CD4-positive, alpha-beta T cell treated with Interleukin-1 beta for 1 hour (primary cell): Measurements from ENCODE around the gene MBD3L2B.

Experiments
- DNase-seq, 2 donors: peaks; one replicate each; pipeline ENCODE4 v3.0.0-alpha.2; 2020 to 2022

MBD3L2B gene

DNA sequence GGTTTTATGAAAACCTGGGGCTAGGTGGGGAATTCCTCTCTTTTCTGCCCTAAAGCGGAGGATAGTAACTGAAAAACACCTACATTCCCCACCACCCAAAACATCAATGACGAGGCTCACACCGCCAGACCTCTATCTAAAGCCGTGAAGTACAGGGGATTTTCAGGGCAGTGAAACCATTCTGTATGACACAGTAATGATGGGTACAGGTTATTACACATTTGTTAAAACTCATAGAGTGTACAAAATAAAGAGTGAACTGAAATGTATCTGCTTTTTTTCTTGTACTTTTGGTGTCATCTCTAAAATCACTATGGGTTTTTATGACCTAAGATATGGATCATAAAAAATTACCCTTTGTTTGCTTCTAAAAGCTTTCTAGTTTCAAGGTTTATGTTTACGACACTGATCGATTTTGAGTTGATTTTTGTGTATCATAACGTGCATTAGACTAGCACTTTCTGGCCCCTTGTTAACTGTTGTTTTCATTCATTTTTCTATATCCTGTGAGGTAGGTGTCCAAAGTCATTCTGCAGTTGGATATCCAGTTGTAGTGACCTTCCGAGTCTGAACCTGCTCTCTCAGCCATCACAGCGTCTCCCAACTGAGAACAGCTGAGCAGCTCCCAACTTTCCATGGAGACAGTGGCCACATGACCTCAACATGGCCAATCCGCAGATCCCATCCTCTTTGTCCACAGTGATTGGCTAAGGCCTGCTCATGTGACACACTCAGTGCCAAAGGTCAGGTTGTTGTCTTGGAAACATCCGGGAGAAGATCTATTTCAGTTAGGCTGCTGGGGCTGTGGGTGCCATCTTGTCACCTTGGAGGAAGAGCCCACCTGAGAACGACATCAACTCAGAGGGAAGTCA, 10.3 kb downstream of the MBD3L2B start:
- DNase-seq, result no peak

DNA sequence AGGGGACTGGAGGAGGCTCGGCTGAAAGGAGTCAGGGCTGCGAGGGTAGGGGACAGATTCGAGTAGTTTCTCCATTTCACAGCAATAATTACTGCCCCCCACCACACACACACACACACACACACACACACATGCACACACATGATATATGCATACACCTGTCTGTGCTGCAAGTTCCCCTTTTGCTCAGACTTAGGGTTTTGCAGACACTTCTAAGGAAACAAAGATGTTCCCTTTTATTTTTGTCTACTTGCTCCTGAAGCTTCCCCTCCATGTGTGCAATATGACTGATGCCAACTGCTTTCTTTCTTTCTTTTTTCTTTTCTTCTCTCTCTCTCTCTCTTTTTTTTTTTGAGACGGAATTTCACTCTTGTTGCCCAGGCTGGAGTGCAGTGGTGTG, 13.4 kb downstream of the MBD3L2B start:
- no peak for DNase-seq

DNA sequence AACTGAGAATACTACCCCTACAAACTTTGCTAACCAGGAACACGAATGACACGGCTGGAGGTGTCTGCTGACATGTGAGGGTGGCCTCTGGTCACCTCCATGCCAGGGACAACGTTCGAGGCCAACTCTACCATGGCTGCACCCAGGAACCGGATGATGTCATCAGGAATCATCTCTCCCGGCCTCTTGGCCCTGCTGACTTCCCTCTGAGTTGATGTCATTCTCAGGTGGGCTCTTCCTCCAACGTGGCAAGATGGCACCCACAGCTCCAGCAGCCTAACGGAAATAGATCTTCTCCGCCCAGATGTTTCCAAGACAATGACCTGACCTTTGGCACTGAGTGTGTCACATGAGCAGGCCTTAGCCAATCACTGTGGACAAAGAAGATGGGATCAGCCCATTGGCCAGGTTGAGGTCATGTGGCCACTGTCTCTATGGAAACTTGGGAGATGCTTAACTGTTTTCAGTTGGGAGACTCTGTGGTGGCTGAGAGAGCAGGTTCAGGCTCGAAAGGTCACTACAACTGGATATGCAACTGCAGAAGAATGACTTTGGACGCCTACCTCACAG, 15.0 kb downstream of the MBD3L2B start:
- DNase-seq, result no peak

DNA sequence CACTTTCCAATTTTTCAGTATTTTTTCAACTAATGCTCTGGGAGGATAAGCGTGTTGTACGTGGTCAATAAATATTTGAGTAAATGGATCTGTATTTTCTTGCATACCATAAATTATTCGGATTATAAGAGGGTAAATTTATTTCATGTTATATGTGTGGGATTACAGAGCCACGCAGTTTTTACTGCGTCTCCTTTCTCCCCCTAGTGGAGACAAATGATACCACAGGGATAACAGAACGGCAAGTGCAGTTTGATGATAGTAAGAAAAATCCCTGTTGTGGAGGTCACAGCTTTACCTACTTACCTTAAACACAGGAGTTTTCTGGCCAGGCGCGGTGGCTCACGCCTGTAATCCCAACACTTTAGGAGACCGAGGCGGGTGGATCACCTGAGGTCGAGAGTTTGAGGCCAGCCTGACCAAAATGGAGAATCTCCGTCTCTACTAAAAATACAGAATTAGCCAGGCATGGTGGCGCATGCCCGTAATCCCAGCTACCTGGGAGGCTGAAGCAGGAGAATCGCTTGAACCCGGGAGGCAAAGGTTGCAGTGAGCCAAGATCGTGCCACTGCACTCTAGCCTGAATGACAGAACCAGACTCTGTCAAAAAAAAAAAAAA, 16.8 kb downstream of the MBD3L2B start:
- DNase-seq, result peak in 1 of 2 donors; percentile 27

DNA sequence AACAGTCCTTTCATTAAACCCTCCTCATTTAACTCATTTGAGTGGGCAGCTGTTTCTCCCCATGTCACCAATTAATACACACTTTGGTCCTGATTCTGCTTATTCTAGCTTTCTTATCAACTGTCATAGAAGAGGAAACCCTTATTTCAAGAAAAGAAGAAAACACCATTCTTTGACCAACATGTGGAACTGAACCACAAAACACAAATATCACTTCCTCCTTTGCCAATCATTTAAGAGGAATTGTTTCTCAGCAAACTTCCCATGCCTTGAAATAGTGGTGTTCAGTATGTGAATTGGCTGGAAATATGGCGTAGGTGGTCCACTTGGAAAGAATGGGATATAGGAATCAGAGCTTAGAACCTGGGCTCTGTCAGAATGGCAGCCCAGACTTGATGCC, 20.4 kb downstream of the MBD3L2B start:
- no peak for DNase-seq

DNA sequence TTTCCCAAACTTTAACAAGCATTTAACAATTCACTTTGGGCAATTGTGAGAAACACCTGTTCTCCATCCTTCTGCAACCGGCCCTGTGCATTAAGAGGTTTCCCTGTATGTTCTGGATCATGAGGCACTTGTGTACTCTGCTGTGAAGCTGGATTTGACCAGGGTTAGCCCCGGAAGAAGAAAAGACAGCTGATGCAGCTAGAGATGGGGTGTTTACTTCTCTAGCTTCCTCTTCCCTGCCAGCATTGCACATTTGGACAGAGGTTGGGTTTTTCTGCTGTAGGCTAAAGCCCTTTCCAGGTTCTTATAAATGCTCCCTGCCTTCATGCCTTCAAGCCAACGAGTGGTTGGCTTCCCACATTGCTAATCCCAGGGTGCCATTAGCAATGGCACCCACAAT, 20.9 kb downstream of the MBD3L2B start:
- no peak for DNase-seq

DNA sequence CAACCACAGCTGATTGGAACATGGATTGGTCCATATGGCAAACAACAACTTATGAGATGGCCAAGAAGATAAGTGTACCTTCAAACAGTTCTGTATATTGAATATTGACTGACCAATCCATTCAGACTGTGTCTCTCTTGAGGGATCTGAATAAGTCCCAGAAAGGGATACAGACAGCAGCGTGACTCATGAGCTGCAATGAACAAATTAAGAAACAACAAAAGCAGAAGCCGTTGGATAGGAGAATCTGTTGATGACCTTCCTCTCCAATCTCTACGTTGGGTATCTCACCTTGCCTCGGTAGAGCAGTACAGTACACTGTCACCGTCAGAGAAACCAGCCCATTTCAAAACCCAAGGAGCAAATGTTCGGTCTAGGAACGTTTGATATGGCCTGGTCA, 21.3 kb downstream of the MBD3L2B start:
- no peak for DNase-seq

DNA sequence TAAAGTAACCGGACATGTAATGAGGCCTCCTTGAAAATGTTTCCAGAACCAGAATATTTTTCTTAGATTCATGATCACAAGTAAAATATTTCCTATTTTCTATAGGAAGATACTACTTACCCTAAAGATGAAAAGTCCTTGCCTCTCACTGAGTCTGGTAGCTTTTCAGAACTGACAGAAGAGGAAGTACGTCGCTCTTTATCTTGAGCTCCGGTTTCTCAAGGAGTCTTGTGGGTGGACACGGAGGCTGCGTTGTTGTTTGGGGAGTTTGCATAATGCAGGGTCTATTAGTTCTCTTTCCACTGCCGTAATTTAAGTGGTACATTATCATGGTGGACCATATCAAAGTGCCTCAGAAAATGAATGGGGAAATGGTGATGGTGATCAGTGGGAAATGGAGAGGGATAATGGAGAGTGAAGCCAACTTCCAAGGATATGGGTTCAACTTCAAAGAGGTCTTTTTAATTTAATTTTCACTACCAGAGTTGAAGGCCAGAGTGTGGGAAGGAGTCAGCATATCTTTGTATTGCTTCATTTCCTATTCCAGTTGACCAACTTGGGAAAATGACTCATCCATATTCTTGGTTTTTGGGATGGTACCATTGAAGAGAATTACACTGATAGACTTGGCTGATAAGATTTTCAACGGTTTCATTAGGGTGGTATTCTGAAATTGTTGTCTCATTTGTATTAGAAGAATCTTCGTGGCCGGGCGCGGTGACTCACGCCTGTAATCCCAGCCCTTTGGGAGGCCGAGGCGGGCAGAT, 23.4 kb downstream of the MBD3L2B start:
- peak in 1 of 2 donors; percentile 5 for DNase-seq

DNA sequence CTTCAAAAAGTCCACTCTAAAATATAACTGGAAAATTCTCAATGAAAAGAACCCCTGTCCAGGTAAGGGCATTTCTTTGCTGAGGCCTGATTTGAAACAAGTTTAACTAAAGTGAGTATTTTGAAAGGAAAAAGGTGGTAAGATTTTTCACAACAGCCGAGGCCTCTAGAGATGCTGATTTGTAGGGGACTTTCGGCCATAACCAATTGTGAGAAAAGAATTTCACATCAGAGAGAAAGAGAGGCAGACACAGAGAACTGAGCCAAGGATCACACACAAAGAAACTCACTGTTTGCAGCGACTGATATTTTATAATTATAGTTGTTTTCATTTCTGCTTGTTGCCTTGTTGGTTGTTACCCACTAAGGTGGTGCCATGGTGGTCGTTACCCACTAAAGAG, 24.4 kb downstream of the MBD3L2B start:
- DNase-seq, result no peak

DNA sequence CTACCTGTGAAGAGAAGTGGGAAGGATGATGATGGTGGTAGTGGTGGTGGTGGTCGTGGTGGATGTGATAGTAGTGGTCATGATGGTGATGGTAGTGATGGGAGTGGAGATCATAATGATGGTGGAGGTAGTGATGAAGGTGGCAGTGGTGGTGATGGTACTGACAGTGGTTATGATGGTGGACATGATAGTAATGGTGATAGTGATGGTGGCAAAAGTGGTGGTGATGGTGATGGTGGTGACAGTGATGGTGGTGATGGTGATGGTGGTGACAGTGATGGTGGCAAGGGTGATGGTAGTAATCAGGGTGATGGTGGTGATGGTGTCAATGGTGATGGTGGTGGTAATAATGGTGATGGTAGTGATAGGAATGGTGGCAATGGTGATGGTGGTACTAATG, 26.2 kb downstream of the MBD3L2B start:
- DNase-seq, result no peak

DNA sequence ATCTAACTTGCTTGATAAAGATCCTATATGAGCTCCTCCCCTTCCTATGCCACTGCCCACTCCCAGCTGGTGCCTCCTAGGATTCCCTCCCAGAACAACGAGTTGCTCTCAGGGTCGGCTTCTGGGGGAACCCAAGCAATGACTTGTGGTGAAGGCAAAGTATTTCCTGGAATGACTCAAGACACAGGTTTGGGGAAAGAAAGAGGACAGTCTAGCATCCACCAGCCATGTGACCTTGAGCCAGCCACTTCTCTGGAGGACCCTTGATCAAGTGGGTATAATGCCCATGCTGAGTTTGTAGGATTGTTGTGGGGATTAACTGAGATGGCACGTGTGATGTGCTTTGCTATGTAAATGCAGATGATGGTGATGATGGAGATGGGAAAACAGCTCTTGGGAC, 33.0 kb downstream of the MBD3L2B start:
- DNase-seq, result no peak

DNA sequence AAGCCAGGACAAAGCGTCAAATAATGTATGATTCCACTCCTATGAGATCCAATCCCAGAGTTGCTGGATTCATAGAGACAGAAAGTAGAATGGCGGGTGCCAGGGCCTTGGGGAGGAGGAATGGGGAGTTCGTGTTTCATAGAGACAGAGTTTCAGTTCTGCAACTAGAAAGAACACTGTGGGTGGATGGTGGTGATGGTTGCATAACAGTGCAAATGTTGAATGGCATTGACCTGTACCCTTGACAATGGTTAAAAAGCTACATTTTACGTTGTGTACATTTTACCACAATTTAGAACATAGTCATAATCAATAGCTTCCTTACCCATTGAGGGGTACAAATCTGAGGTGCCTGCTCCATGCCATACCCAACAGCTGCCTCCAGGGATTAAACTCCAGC, 33.4 kb downstream of the MBD3L2B start:
- DNase-seq, result no peak

DNA sequence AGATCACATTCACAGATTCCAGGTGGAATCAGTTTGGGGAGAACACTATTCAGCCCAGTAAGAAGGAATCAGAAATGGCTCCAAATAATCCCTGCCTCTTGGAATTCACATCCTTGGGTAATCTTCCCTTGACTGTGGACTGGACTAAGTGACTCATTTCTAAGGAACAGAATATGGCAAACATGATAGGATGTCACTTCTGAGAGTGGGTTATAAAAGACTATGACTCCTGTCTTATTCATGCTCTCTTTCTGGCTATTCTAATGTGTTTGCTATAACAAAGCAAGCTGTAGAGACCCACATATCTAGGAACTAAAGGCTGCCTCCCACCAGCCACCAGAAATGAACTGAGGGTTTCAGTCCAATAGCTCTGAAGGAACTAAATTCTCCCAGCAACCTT, 37.8 kb downstream of the MBD3L2B start:
- DNase-seq, result no peak

DNA sequence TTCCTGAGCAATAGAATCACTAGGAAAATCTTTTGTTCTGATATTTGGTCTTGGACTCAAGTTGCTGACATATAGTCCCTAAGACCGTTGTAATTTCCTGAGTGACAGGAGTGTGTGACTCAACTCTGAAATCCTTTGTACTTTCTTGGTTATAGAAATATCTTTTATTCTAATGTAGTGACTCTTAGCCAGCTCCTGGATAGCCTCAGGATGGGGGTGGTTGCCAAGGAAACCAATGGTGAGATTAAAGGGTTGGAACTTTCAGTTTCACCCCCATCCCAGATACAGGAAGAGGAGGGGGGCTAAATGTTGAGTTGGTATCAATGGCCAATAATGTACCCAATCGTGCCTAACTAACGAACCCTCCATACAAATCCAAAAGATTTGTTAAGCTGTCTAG, 41.8 kb downstream of the MBD3L2B start:
- no peak for DNase-seq

DNA sequence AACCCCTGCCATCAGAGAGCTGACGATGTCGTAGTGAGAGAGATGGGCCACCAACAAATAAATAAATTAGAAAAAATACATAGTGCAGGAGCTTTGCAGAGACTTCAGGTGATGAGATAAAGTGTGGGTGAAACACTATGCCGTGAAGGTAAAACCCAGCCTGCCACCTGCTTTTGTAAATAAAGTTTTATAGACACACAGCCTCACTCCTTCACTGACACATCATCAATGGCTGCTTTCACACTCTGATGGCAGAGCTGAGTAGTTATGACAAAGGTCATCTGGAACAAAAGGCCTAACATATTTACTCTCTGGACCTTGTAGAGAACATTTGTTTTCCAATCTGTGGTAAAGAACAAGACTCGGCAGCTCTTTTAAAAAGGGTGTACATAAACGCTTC, 45.0 kb downstream of the MBD3L2B start:
- no peak for DNase-seq

DNA sequence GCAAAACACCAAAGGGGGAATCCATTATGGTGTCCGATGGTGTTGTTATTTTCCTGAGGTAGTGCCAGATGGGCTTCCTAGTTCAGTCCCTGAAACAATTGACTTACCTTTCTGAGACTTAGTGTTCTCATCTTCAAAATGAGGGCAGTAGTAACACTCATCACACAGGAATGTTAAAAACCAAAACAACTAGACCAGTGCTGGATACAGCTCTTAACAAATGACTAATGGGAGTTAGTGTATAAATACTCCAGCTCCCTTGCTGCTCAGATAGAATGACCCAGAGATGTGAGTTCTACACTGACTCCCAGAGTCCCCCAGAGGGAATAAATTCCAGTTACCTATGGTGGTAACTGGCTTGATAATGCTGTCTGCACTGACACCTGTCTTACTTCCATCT, 49.9 kb downstream of the MBD3L2B start:
- no peak for DNase-seq

DNA sequence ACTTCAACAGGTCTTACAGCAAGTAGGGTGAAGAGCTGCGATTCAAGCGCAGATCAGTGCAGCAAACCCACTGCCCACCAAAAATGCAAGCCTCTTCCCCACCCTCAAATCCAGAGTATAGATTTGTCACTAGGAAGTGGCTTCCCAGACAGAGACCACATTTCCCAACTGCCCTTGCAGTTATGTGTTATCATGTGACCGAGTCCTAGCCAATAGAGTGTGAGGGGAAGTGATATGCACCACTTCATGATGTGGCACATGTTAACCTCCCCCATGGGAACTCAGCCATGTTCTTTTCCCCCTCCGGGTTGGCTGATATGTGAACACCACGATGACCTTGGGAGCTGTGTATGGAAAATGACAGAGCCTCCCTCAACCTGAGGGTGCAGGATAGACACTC, 50.8 kb downstream of the MBD3L2B start:
- DNase-seq, result peak; percentile 14 to 56

DNA sequence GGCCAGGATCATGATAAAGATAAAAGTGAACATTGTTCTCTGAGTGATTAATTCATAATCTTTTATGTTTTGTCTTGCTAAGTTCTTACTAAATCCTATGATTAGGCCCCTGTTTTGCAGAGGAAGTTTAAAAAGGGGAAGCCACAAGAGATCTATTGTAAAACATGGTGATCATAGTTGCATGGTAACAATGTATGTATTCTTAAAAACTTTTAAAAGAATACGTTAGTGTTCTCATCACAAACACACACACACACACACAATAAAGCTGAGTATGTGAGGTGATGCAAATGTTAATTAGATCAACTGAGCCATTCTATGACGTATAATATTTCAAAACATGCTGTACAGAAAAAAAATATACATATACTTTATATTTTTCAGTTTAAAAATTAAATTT, 51.2 kb downstream of the MBD3L2B start:
- no peak for DNase-seq

DNA sequence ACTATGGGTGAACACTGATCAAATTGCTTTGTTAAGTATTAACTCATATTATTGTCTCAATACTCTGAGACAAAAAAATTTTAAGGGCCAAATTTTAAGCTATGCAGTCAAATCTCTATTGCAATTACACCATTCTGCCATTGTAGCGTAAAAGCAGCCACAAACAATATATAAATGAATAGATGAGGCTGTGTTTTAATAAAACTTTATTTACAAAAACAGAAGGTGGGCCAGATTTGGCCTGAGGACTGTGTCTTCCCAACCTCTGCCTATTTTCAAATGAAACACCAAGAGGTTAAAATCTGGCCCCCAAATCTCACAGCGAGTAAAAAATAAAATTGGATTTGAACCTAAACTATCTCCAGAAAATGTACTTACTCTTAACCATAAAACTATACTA, 51.7 kb downstream of the MBD3L2B start:
- DNase-seq, result no peak
